ENCODE data around the gene TIA1.

Gene TIA1

DNA sequence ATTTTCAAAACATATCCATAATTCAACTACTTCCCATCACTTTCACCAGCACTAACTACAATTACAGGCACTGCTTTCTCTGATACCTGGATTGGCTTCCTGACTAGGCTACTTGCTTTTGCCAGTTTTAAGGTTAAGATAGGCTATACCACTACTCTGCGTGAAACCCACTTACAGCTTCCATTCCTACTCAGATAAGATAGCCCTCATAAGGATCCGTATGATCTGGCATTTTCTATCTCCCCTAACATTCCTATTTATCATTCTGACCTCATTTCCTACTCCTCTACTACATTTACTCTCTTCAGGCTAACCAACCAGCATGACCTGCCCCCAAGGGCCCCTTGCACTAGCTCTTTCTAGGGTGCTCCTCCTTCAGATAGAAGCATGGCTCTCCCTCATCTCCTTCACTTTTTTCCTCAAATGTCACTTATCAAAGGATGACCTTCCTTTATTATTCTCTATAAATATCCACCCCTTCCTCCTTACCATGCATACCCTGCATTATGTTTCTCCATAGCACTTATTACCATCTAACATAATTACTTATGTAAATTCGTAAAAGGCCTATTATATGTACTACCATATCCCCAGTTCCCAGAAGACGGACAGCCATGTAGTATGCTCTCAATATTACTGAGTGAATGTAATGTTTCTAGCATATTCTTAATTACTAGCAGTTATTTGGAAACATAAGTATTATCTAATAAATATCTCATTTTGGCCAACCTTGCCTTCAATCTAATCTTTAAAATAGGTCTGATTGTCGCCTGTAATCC lies 4.4 kb downstream of the TIA1 start:
- H3K79me2 ChIP-seq (ENCODE audit: low read length) = peaks cover 94% of the 10 kb centered on the region
- peaks cover 41% of the 10 kb centered on the region for H4K20me1 ChIP-seq (ENCODE audit: insufficient read depth, low read length)
- peaks cover 21% of the 10 kb centered on the region for H3K36me3 ChIP-seq (replicated peaks; ENCODE audit: low read depth, low read length)
- H3K4me1 ChIP-seq (ENCODE audit: low read length) = peaks cover 7% of the 10 kb centered on the region; the same call in 1 of the 2 replicates
- H3K27ac ChIP-seq (ENCODE audit: low read length) = no peak overlapping the region
- no peak overlapping the region for H2AFZ ChIP-seq (ENCODE audit: low read depth, low read length)
- no peaks in the 10 kb centered on the region for H3K9me3 ChIP-seq (ENCODE audit: insufficient read depth, low read length)
- H3K4me2 ChIP-seq (ENCODE audit: low read length) = no peak overlapping the region
- no peak overlapping the region for H3K4me3 ChIP-seq (ENCODE audit: low read length)
- TF ChIP-seq EZH2phosphoT487 (IDR thresholded peaks at IDR 0.05; ENCODE audit: low read depth) = no peak
- TF ChIP-seq, protein P1, sequence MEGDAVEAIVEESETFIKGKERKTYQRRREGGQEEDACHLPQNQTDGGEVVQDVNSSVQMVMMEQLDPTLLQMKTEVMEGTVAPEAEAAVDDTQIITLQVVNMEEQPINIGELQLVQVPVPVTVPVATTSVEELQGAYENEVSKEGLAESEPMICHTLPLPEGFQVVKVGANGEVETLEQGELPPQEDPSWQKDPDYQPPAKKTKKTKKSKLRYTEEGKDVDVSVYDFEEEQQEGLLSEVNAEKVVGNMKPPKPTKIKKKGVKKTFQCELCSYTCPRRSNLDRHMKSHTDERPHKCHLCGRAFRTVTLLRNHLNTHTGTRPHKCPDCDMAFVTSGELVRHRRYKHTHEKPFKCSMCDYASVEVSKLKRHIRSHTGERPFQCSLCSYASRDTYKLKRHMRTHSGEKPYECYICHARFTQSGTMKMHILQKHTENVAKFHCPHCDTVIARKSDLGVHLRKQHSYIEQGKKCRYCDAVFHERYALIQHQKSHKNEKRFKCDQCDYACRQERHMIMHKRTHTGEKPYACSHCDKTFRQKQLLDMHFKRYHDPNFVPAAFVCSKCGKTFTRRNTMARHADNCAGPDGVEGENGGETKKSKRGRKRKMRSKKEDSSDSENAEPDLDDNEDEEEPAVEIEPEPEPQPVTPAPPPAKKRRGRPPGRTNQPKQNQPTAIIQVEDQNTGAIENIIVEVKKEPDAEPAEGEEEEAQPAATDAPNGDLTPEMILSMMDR (IDR thresholded peaks at IDR 0.05; ENCODE audit: low read depth, low read length) = no peak
- H3K27me3 ChIP-seq (ENCODE audit: low read depth, low read length) = no peaks in the 10 kb centered on the region
- H3K9ac ChIP-seq (ENCODE audit: low read length) = no peak overlapping the region

- Histone ChIP-seq H3K4me3 (ENCODE audit: low read length) (no peak overlapping the region), H3K79me2 (ENCODE audit: low read length) (peaks cover 100% of the 10 kb centered on the region), H3K4me1 (ENCODE audit: low read length) (peaks cover 7% of the 10 kb centered on the region; the same call in 1 of the 2 replicates), H3K27me3 (ENCODE audit: low read depth, low read length) (no peaks in the 10 kb centered on the region), H3K4me2 (ENCODE audit: low read length) (no peak overlapping the region), H3K27ac (ENCODE audit: low read length) (no peak overlapping the region), H3K36me3 (replicated peaks; ENCODE audit: low read depth, low read length) (peaks cover 23% of the 10 kb centered on the region), H2AFZ (ENCODE audit: low read depth, low read length) (no peak overlapping the region), H3K9me3 (ENCODE audit: insufficient read depth, low read length) (no peaks in the 10 kb centered on the region), H3K9ac (ENCODE audit: low read length) (no peak overlapping the region), H4K20me1 (ENCODE audit: insufficient read depth, low read length) (peaks cover 46% of the 10 kb centered on the region)
- TF ChIP-seq EZH2phosphoT487 (IDR thresholded peaks at IDR 0.05; ENCODE audit: low read depth) = no peak
- TF ChIP-seq, protein P1 (IDR thresholded peaks at IDR 0.05; ENCODE audit: low read depth, low read length) = no peak
Measured at GRCh38 chr2:70242552-70242951, 5.9 kb downstream of the TIA1 start.

DNA sequence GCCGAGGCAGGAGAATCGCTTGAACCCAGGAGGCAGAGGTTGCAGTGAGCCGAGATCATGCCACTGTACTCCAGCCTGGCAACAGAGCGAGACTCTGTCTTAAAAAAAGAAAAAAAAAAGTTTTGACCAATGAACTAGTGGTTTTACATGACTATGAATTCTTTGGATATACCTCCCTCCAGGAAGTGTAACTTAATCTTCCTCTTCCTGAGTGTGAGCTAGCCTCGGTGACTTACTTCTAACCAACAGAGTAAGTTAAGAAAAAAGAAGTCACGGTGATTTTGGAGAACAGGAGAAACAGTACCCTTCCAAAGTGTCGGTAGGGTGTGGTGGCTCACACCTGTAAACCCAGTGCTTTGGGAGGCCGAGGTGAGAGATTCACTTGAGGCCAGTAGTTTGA lies 7.1 kb downstream of the TIA1 start:
- Histone ChIP-seq H3K79me2 (ENCODE audit: low read length) (peaks cover 100% of the 10 kb centered on the region), H3K27ac (ENCODE audit: low read length) (no peak overlapping the region), H4K20me1 (ENCODE audit: insufficient read depth, low read length) (peaks cover 46% of the 10 kb centered on the region), H3K9me3 (ENCODE audit: insufficient read depth, low read length) (no peaks in the 10 kb centered on the region), H3K4me1 (ENCODE audit: low read length) (peaks cover 4% of the 10 kb centered on the region; the same call in 1 of the 2 replicates), H3K36me3 (replicated peaks; ENCODE audit: low read depth, low read length) (peaks cover 22% of the 10 kb centered on the region), H2AFZ (ENCODE audit: low read depth, low read length) (no peak overlapping the region), H3K4me2 (ENCODE audit: low read length) (no peak overlapping the region), H3K9ac (ENCODE audit: low read length) (no peak overlapping the region), H3K4me3 (ENCODE audit: low read length) (no peak overlapping the region), H3K27me3 (ENCODE audit: low read depth, low read length) (no peaks in the 10 kb centered on the region)
- TF ChIP-seq, protein P1 (IDR thresholded peaks at IDR 0.05; ENCODE audit: low read depth, low read length) = no peak
- no peak for TF ChIP-seq EZH2phosphoT487 (IDR thresholded peaks at IDR 0.05; ENCODE audit: low read depth)

- Histone ChIP-seq H3K36me3 (replicated peaks; ENCODE audit: low read depth, low read length) (peaks cover 19% of the 10 kb centered on the region), H4K20me1 (ENCODE audit: insufficient read depth, low read length) (peaks cover 41% of the 10 kb centered on the region), H2AFZ (ENCODE audit: low read depth, low read length) (no peak overlapping the region), H3K9me3 (ENCODE audit: insufficient read depth, low read length) (no peaks in the 10 kb centered on the region), H3K4me1 (ENCODE audit: low read length) (no peaks in the 10 kb centered on the region), H3K27ac (ENCODE audit: low read length) (no peak overlapping the region), H3K4me2 (ENCODE audit: low read length) (no peak overlapping the region), H3K27me3 (ENCODE audit: low read depth, low read length) (no peaks in the 10 kb centered on the region), H3K9ac (ENCODE audit: low read length) (no peak overlapping the region), H3K79me2 (ENCODE audit: low read length) (peaks cover 100% of the 10 kb centered on the region), H3K4me3 (ENCODE audit: low read length) (no peak overlapping the region)
- TF ChIP-seq EZH2phosphoT487 (IDR thresholded peaks at IDR 0.05; ENCODE audit: low read depth) = no peak
- TF ChIP-seq, protein P1 (IDR thresholded peaks at IDR 0.05; ENCODE audit: low read depth, low read length) = no peak
Measured at GRCh38 chr2:70240599-70240998, 7.8 kb downstream of the TIA1 start.
